GM23338 (cell line): ENCODE data around the gene CMC1. TPM values are rescaled to one million over a fixed set of nuclear protein-coding genes. Genes with fewer than 3 reads are reported as not detected.
A peak's percentile ranks its signal among the peaks of the same experiment; 100 is the strongest.

Experiments used
- ATAC-seq: fragments of 200-7000 bp; cut with Tn5 transposase; 3 replicates; pipeline ENCODE4 v1.9.1; 2020
- DNase-seq: peaks from one replicate; pipeline ENCODE4 v3.0.0-alpha.2; 2015; ENCODE audit warnings: low spot score
- H2AFZ ChIP-seq: fragments of 200-600 bp; sonication (generic); 2 replicates; pipeline ENCODE4 v1.8.0; 2016; ENCODE audit warnings: antibody characterized with exemption, mild to moderate bottlenecking, moderate library complexity
- H3F3A ChIP-seq: fragments of 200-600 bp; sonication (generic); replicated peaks from 2 replicates; pipeline ENCODE4 v1.8.0; 2017; ENCODE audit warnings: antibody characterized with exemption, mixed run types, low read depth
- H3K27ac ChIP-seq: fragments of 200-600 bp; sonication (generic); 2 replicates; pipeline ENCODE4 v1.6.1; 2016; ENCODE audit warnings: low read depth
- H3K27me3 ChIP-seq: fragments of 200-600 bp; sonication (generic); 2 replicates; pipeline ENCODE4 v1.8.0; 2016; ENCODE audit warnings: mild to moderate bottlenecking, mixed run types, moderate library complexity; ENCODE audit not compliant: insufficient read depth
- H3K36me3 ChIP-seq: fragments of 200-600 bp; sonication (generic); 2 replicates; pipeline ENCODE4 v1.8.0; 2016; ENCODE audit warnings: mild to moderate bottlenecking; ENCODE audit not compliant: insufficient read depth
- H3K4me1 ChIP-seq: fragments of 200-600 bp; sonication (generic); 2 replicates; pipeline ENCODE4 v1.8.0; 2016; ENCODE audit warnings: mild to moderate bottlenecking, moderate library complexity; ENCODE audit not compliant: insufficient read depth
- H3K4me2 ChIP-seq: fragments of 200-600 bp; sonication (generic); 2 replicates; pipeline ENCODE4 v1.7.1; 2017; ENCODE audit warnings: mixed run types
- H3K4me3 ChIP-seq: fragments of 200-600 bp; sonication (generic); 2 replicates; pipeline ENCODE4 v1.6.1; 2016; ENCODE audit warnings: mixed run types
- H3K79me2 ChIP-seq: fragments of 200-600 bp; sonication (generic); replicated peaks from 2 replicates; pipeline ENCODE4 v1.8.0; 2017; ENCODE audit warnings: mild to moderate bottlenecking; ENCODE audit not compliant: insufficient read depth
- H3K9me2 ChIP-seq: fragments of 200-600 bp; sonication (generic); 2 replicates; pipeline ENCODE4 v1.8.0; 2017; ENCODE audit not compliant: insufficient read depth
- H4K20me1 ChIP-seq: fragments of 200-600 bp; sonication (generic); replicated peaks from 2 replicates; pipeline ENCODE4 v1.8.0; 2017; ENCODE audit warnings: mild to moderate bottlenecking; ENCODE audit not compliant: insufficient read depth
- H3K27ac Mint-ChIP-seq: 2 replicates; pipeline ENCODE4 v1.8.0; 2020; ENCODE audit warnings: inconsistent platforms, mild to moderate bottlenecking, moderate library complexity, mixed read lengths
- H3K27me3 Mint-ChIP-seq: 3 replicates; pipeline ENCODE4 v1.8.0; 2022; ENCODE audit warnings: low read depth, mild to moderate bottlenecking, moderate library complexity, mixed read lengths, inconsistent platforms; ENCODE audit not compliant: insufficient read depth, poor library complexity
- H3K36me3 Mint-ChIP-seq: 3 replicates; pipeline ENCODE4 v1.8.0; 2021; ENCODE audit warnings: low read depth, mild to moderate bottlenecking, inconsistent platforms, moderate library complexity, mixed read lengths
- H3K4me1 Mint-ChIP-seq: 3 replicates; pipeline ENCODE4 v1.8.0; 2020; ENCODE audit warnings: mild to moderate bottlenecking, inconsistent platforms, mixed read lengths
- H3K4me3 Mint-ChIP-seq: 3 replicates; pipeline ENCODE4 v1.8.0; 2021; ENCODE audit warnings: moderate library complexity, mild to moderate bottlenecking, inconsistent platforms, mixed read lengths
- H3K9me3 Mint-ChIP-seq: 3 replicates; pipeline ENCODE4 v1.8.0; 2020; ENCODE audit warnings: moderate library complexity, mild to moderate bottlenecking, inconsistent platforms, mixed read lengths
- EZH2 ChIP-seq: fragments of 200-600 bp; sonication (generic); IDR thresholded peaks from one replicate; pipeline ENCODE4 v1.8.0; 2017; ENCODE audit warnings: antibody characterized with exemption, mild to moderate bottlenecking, low read depth; ENCODE audit not compliant: unreplicated experiment
- EZH2phosphoT487 ChIP-seq: fragments of 200-600 bp; sonication (generic); IDR thresholded peaks from one replicate; pipeline ENCODE4 v1.8.1; 2018; ENCODE audit warnings: antibody characterized with exemption; ENCODE audit not compliant: unreplicated experiment
- NANOG ChIP-seq: IDR thresholded peaks from 2 replicates; pipeline ENCODE4 v1.6.1; 2016; ENCODE audit warnings: antibody characterized with exemption, borderline replicate concordance
- POLR2AphosphoS5 ChIP-seq: IDR thresholded peaks from 2 replicates; pipeline ENCODE4 v1.6.1; 2016; ENCODE audit warnings: antibody characterized with exemption, low read depth
- REST ChIP-seq: IDR thresholded peaks from one replicate; pipeline ENCODE4 v1.6.1; 2018; ENCODE audit warnings: antibody characterized with exemption; ENCODE audit not compliant: unreplicated experiment
- STAT1 ChIP-seq: IDR thresholded peaks from one replicate; pipeline ENCODE4 v1.6.1; 2016; ENCODE audit warnings: antibody characterized with exemption; ENCODE audit not compliant: unreplicated experiment
- ZNF114 ChIP-seq: fragments of 250-450 bp; sonication (Bioruptor Pico); IDR thresholded peaks from 2 replicates; pipeline ENCODE4 v1.5.0; 2020; ENCODE audit warnings: mild to moderate bottlenecking, moderate library complexity
- ZNF331 ChIP-seq: fragments of 250-450 bp; sonication (Bioruptor Pico); IDR thresholded peaks from 2 replicates; pipeline ENCODE4 v1.5.0; 2020; ENCODE audit warnings: low read depth, mild to moderate bottlenecking, moderate library complexity
- polyA plus RNA-seq: library from polyadenylated mRNA; unstranded; fragments of >200 nt; fragmentation: Nextera tagmentation; extraction: Ambion mirVana; gene quantifications from 2 replicates; pipeline ENCODE4 v1.2.1, GENCODE V29; 2016
- total RNA-seq: library from RNA; depleted of rRNA; stranded (reverse); fragments of >200 nt; shearing (Covaris generic); gene quantifications from 2 replicates; pipeline ENCODE4 v1.2.3, GENCODE V29; 2014
- TF ChIP-seq, protein P1 (sequence below): fragments of 250-450 bp; sonication (Bioruptor Pico); IDR thresholded peaks from 2 replicates; pipeline ENCODE4 v1.5.0; 2020; ENCODE audit warnings: mild to moderate bottlenecking, moderate library complexity

CMC1 gene
- total and polyA plus RNA-seq, 2 experiments from 2014 or later: 9.2 to 144 TPM

DNA sequence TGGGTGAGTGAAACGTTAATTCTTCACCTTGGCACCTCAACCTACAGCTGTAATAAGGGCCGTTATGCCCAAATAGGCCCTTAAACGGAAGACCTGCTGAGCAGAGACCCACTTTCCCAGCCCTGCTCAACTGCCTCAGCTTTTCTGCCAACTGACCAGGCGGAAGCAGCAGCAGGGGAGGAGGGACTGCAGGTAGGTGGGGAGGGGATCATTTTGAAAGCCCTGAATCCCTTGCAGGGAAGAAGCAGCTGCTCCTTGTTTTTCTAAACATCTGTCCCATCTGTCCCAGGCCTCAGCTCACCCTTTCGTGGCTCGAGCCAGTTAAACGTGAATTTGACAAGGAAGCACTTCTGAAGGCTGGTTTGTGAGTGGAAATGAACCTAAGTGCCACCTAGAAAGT is 978 bp upstream of the CMC1 start:
- H3K4me2 ChIP-seq: peak overlapping the region; percentile 90
- H3K27me3 ChIP-seq: no peaks in the 10 kb centered on the region
- H3K36me3 ChIP-seq: no peaks in the 10 kb centered on the region
- ATAC-seq: peak; percentile 62
- H3K4me1 ChIP-seq: peaks cover 27% of the 10 kb centered on the region
- H3K9me3 Mint-ChIP-seq: no peaks in the 10 kb centered on the region; the same call in 2 of the 3 replicates
- DNase-seq: peak; percentile 71
- peaks cover 36% of the 10 kb centered on the region for H3K79me2 ChIP-seq
- peaks cover 2% of the 10 kb centered on the region for H3K27me3 Mint-ChIP-seq
- no peaks in the 10 kb centered on the region for H3K9me2 ChIP-seq
- H3F3A ChIP-seq: no peaks in the 10 kb centered on the region
- TF ChIP-seq POLR2AphosphoS5: peak; percentile 44; the same call in 1 of the 2 replicates
- TF ChIP-seq ZNF331 (CRISPR knock-in tag): no peak
- no peak for TF ChIP-seq REST
- H4K20me1 ChIP-seq: no peaks in the 10 kb centered on the region
- H3K27ac ChIP-seq: peak overlapping the region; percentile 43; the same call in 1 of the 2 replicates
- peak overlapping the region; percentile 86 for H3K4me3 Mint-ChIP-seq
- peaks cover 6% of the 10 kb centered on the region; the same call in 2 of the 3 replicates for H3K36me3 Mint-ChIP-seq
- peak overlapping the region; percentile 94 for H3K27ac Mint-ChIP-seq
- peak overlapping the region; percentile 56 for H2AFZ ChIP-seq
- peak overlapping the region; percentile 72 for H3K4me3 ChIP-seq
- peaks cover 58% of the 10 kb centered on the region for H3K4me1 Mint-ChIP-seq

DNA sequence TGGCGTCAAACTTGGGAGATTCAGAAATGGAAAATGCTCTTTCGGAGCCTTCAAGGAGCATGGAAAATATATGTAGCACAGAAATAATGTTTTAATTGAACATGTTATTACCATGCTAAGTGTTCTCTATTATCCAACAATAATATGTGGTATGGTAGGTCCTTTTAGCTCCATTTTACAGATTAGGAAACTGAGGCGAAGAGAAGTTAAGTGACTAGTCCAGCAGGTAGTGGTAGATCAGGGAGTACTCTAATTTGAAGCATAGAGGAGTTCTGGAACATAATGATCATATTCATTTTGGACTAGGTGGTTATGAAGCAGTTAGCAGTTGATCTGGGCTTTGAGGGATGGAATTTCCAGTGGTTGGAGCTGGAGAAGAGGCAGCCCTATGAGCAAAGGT is 1.1 kb downstream of the CMC1 start:
- Histone ChIP-seq H3K9me2 (no peaks in the 10 kb centered on the region), H3K36me3 (no peaks in the 10 kb centered on the region), H3K27me3 (no peaks in the 10 kb centered on the region), H3K4me3 (peak overlapping the region; percentile 72), H3K4me2 (peak overlapping the region; percentile 82), H3K27ac (no peak overlapping the region), H2AFZ (no peak overlapping the region), H3K79me2 (peaks cover 57% of the 10 kb centered on the region), H3K4me1 (peaks cover 44% of the 10 kb centered on the region), H3F3A (no peaks in the 10 kb centered on the region), H4K20me1 (no peaks in the 10 kb centered on the region)
- DNase-seq: no peak
- Mint-ChIP-seq H3K36me3 (peaks cover 6% of the 10 kb centered on the region; the same call in 2 of the 3 replicates), H3K27ac (no peak overlapping the region), H3K4me1 (peaks cover 74% of the 10 kb centered on the region), H3K9me3 (no peaks in the 10 kb centered on the region; the same call in 2 of the 3 replicates), H3K4me3 (peak overlapping the region; percentile 86), H3K27me3 (peaks cover 2% of the 10 kb centered on the region)
- TF ChIP-seq NANOG: no peak
- TF ChIP-seq ZNF114 (CRISPR knock-in tag): no peak
- TF ChIP-seq STAT1: no peak
- no peak for TF ChIP-seq REST
- no peak for TF ChIP-seq EZH2
- TF ChIP-seq, protein P1, sequence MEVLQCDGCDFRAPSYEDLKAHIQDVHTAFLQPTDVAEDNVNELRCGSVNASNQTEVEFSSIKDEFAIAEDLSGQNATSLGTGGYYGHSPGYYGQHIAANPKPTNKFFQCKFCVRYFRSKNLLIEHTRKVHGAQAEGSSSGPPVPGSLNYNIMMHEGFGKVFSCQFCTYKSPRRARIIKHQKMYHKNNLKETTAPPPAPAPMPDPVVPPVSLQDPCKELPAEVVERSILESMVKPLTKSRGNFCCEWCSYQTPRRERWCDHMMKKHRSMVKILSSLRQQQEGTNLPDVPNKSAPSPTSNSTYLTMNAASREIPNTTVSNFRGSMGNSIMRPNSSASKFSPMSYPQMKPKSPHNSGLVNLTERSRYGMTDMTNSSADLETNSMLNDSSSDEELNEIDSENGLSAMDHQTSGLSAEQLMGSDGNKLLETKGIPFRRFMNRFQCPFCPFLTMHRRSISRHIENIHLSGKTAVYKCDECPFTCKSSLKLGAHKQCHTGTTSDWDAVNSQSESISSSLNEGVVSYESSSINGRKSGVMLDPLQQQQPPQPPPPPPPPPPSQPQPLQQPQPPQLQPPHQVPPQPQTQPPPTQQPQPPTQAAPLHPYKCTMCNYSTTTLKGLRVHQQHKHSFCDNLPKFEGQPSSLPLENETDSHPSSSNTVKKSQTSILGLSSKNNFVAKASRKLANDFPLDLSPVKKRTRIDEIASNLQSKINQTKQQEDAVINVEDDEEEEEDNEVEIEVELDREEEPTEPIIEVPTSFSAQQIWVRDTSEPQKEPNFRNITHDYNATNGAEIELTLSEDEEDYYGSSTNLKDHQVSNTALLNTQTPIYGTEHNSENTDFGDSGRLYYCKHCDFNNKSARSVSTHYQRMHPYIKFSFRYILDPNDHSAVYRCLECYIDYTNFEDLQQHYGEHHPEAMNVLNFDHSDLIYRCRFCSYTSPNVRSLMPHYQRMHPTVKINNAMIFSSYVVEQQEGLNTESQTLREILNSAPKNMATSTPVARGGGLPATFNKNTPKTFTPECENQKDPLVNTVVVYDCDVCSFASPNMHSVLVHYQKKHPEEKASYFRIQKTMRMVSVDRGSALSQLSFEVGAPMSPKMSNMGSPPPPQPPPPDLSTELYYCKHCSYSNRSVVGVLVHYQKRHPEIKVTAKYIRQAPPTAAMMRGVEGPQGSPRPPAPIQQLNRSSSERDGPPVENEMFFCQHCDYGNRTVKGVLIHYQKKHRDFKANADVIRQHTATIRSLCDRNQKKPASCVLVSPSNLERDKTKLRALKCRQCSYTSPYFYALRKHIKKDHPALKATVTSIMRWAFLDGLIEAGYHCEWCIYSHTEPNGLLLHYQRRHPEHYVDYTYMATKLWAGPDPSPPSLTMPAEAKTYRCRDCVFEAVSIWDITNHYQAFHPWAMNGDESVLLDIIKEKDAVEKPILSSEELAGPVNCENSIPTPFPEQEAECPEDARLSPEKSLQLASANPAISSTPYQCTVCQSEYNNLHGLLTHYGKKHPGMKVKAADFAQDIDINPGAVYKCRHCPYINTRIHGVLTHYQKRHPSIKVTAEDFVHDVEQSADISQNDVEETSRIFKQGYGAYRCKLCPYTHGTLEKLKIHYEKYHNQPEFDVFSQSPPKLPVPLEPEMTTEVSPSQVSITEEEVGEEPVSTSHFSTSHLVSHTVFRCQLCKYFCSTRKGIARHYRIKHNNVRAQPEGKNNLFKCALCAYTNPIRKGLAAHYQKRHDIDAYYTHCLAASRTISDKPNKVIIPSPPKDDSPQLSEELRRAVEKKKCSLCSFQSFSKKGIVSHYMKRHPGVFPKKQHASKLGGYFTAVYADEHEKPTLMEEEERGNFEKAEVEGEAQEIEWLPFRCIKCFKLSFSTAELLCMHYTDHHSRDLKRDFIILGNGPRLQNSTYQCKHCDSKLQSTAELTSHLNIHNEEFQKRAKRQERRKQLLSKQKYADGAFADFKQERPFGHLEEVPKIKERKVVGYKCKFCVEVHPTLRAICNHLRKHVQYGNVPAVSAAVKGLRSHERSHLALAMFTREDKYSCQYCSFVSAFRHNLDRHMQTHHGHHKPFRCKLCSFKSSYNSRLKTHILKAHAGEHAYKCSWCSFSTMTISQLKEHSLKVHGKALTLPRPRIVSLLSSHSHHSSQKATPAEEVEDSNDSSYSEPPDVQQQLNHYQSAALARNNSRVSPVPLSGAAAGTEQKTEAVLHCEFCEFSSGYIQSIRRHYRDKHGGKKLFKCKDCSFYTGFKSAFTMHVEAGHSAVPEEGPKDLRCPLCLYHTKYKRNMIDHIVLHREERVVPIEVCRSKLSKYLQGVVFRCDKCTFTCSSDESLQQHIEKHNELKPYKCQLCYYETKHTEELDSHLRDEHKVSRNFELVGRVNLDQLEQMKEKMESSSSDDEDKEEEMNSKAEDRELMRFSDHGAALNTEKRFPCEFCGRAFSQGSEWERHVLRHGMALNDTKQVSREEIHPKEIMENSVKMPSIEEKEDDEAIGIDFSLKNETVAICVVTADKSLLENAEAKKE (CRISPR knock-in tag): no peak
- no peak for TF ChIP-seq EZH2phosphoT487
- no peak for ATAC-seq
